ENCODE measurements around the gene SELENOK. TPM values are rescaled to one million over a fixed set of nuclear protein-coding genes. Genes with fewer than 3 reads are reported as not detected.

The SELENOK gene
- total and polyA plus RNA-seq, 4 donors, result 33.3 to 150 (median 63.3) TPM

GRCh38 chr3:53845881-53846133 is 45.9 kb downstream of the SELENOK start:
- TF ChIP-seq CTCF (IDR thresholded peaks at IDR 0.05; ENCODE audit: control extremely low read depth, extremely low read depth), result no peak
- ATAC-seq (ENCODE audit: insufficient read depth, low FRiP score) (no peak), DNase-seq (no peak)
- Histone ChIP-seq H3K27ac (ENCODE audit: low read depth in 1 of 2, low read length in 1 of 2) (peak overlapping the region; percentile 22 to 83), H3K27me3 (ENCODE audit: control insufficient read depth in 3 of 3, insufficient read depth in 3 of 3, low read length in 2 of 3) (peaks cover 0 to 9% (median 8%) of the 10 kb centered on the region in 3 donors), H3K4me1 (ENCODE audit: control insufficient read depth in 5 of 5, insufficient read depth in 5 of 5, low read length in 5 of 5) (peaks cover 0 to 22% (median 7%) of the 10 kb centered on the region in 5 donors), H3K9me3 (ENCODE audit: control insufficient read depth in 4 of 4, insufficient read depth in 3 of 4, low read length in 3 of 4) (no peaks in the 10 kb centered on the region), H3K9ac (ENCODE audit: insufficient read depth in 1 of 2, low read length in 2 of 2) (peak overlapping the region; percentile 43 to 47), H3K4me3 (peak overlapping the region; percentile 58), H3K36me3 (ENCODE audit: control insufficient read depth in 4 of 4, insufficient read depth in 4 of 4, low read length in 4 of 4) (no peaks in the 10 kb centered on the region)
- WGBS, 2 donors, result 0 to 1% methylated on average over 32 to 34 of the region's 34 CpGs

GRCh38 chr3:53845103-53845880 is 46.4 kb downstream of the SELENOK start:
- peak overlapping the region in 1 of 2 donors; percentile 83 for H3K27ac ChIP-seq (ENCODE audit: low read depth in 1 of 2, low read length in 1 of 2)
- peak overlapping the region; percentile 58 for H3K4me3 ChIP-seq
- peak; percentile 70 to 80 (median 77) for DNase-seq
- WGBS, 2 donors, result 18% methylated on average over 25 of the region's 25 CpGs
- no peaks in the 10 kb centered on the region for H3K36me3 ChIP-seq (ENCODE audit: control insufficient read depth in 4 of 4, insufficient read depth in 4 of 4, low read length in 4 of 4)
- peak overlapping the region; percentile 43 to 47 for H3K9ac ChIP-seq (ENCODE audit: insufficient read depth in 1 of 2, low read length in 2 of 2)
- peaks cover 0 to 22% (median 7%) of the 10 kb centered on the region in 5 donors for H3K4me1 ChIP-seq (ENCODE audit: control insufficient read depth in 5 of 5, insufficient read depth in 5 of 5, low read length in 5 of 5)
- no peak for TF ChIP-seq CTCF (IDR thresholded peaks at IDR 0.05; ENCODE audit: control extremely low read depth, extremely low read depth)
- peak; percentile 63 for ATAC-seq (ENCODE audit: insufficient read depth, low FRiP score)
- H3K9me3 ChIP-seq (ENCODE audit: control insufficient read depth in 4 of 4, insufficient read depth in 3 of 4, low read length in 3 of 4), result no peaks in the 10 kb centered on the region
- H3K27me3 ChIP-seq (ENCODE audit: control insufficient read depth in 3 of 3, insufficient read depth in 3 of 3, low read length in 2 of 3), result peaks cover 0 to 9% (median 8%) of the 10 kb centered on the region in 3 donors

GRCh38 chr3:53844262-53845102 is 47.2 kb downstream of the SELENOK start:
- DNase-seq (no peak), ATAC-seq (ENCODE audit: insufficient read depth, low FRiP score) (no peak)
- 90 to 98% methylated on average over 9 of the region's 9 CpGs for WGBS, 2 donors
- Histone ChIP-seq H3K36me3 (ENCODE audit: control insufficient read depth in 4 of 4, insufficient read depth in 4 of 4, low read length in 4 of 4) (no peaks in the 10 kb centered on the region), H3K27ac (ENCODE audit: low read depth in 1 of 2, low read length in 1 of 2) (no peak overlapping the region), H3K9me3 (ENCODE audit: control insufficient read depth in 4 of 4, insufficient read depth in 3 of 4, low read length in 3 of 4) (no peaks in the 10 kb centered on the region), H3K4me1 (ENCODE audit: control insufficient read depth in 5 of 5, insufficient read depth in 5 of 5, low read length in 5 of 5) (peaks cover 0 to 22% (median 7%) of the 10 kb centered on the region in 5 donors), H3K4me3 (no peak overlapping the region), H3K9ac (ENCODE audit: insufficient read depth in 1 of 2, low read length in 2 of 2) (no peak overlapping the region), H3K27me3 (ENCODE audit: control insufficient read depth in 3 of 3, insufficient read depth in 3 of 3, low read length in 2 of 3) (peaks cover 0 to 9% (median 8%) of the 10 kb centered on the region in 3 donors)
- no peak for TF ChIP-seq CTCF (IDR thresholded peaks at IDR 0.05; ENCODE audit: control extremely low read depth, extremely low read depth)

Data from lung (tissue), 12 donors.